NCI-H2196 (cell line): ENCODE measurements around the gene LETM1.

Experiments used
- DNase-seq: peaks from one replicate; lab custom pipeline; 2025; ENCODE audit not compliant: unreplicated experiment; lab: John Stamatoyannopoulos, UW

The LETM1 gene

GRCh38 chr4:1856071-1856942 lies at the start of gene LETM1:
Gene LETM1, minus strand, starts transcription at chr4:1856156. Its CDS starts 206 bp downstream, at chr4:1855950.
- DNase-seq, result peak; percentile 93

GRCh38 chr4:1904042-1904441 lies 48.1 kb upstream of the LETM1 start:
- DNase-seq, result no peak

GRCh38 chr4:1903035-1903434 lies 47.1 kb upstream of the LETM1 start:
- DNase-seq, result no peak

GRCh38 chr4:1902243-1902642 lies 46.3 kb upstream of the LETM1 start:
- DNase-seq, result no peak

- no peak for DNase-seq
Measured at GRCh38 chr4:1901127-1901526, 45.2 kb upstream of the LETM1 start.

GRCh38 chr4:1900624-1901023 lies 44.7 kb upstream of the LETM1 start:
- DNase-seq, result no peak

- DNase-seq, result no peak
Measured at GRCh38 chr4:1900087-1900433, 44.1 kb upstream of the LETM1 start.

- peak; percentile 69 for DNase-seq
Measured at GRCh38 chr4:1899149-1900086, 43.5 kb upstream of the LETM1 start.

GRCh38 chr4:1898681-1899080 lies 42.7 kb upstream of the LETM1 start:
- DNase-seq, result no peak

- no peak for DNase-seq
Measured at GRCh38 chr4:1898007-1898406, 42.1 kb upstream of the LETM1 start.

- DNase-seq, result no peak
Measured at GRCh38 chr4:1896658-1896991, 40.7 kb upstream of the LETM1 start.

GRCh38 chr4:1895971-1896657 lies 40.2 kb upstream of the LETM1 start:
- DNase-seq, result no peak

- no peak for DNase-seq
Measured at GRCh38 chr4:1890979-1891570, 35.1 kb upstream of the LETM1 start.

GRCh38 chr4:1887052-1887451 lies 31.1 kb upstream of the LETM1 start:
- DNase-seq, result no peak

GRCh38 chr4:1885414-1885813 lies 29.5 kb upstream of the LETM1 start:
- DNase-seq, result no peak

- no peak for DNase-seq
Measured at GRCh38 chr4:1883583-1883982, 27.6 kb upstream of the LETM1 start.

- DNase-seq, result no peak
Measured at GRCh38 chr4:1882850-1883271, 26.9 kb upstream of the LETM1 start.

GRCh38 chr4:1880332-1880731 lies 24.4 kb upstream of the LETM1 start:
- no peak for DNase-seq

- no peak for DNase-seq
Measured at GRCh38 chr4:1879485-1879884, 23.5 kb upstream of the LETM1 start.

GRCh38 chr4:1874201-1874600 lies 18.2 kb upstream of the LETM1 start:
- DNase-seq, result no peak

GRCh38 chr4:1873776-1874175 lies 17.8 kb upstream of the LETM1 start:
- no peak for DNase-seq
